ENCODE measurements around the gene ARFGAP1.

The ARFGAP1 gene

DNA sequence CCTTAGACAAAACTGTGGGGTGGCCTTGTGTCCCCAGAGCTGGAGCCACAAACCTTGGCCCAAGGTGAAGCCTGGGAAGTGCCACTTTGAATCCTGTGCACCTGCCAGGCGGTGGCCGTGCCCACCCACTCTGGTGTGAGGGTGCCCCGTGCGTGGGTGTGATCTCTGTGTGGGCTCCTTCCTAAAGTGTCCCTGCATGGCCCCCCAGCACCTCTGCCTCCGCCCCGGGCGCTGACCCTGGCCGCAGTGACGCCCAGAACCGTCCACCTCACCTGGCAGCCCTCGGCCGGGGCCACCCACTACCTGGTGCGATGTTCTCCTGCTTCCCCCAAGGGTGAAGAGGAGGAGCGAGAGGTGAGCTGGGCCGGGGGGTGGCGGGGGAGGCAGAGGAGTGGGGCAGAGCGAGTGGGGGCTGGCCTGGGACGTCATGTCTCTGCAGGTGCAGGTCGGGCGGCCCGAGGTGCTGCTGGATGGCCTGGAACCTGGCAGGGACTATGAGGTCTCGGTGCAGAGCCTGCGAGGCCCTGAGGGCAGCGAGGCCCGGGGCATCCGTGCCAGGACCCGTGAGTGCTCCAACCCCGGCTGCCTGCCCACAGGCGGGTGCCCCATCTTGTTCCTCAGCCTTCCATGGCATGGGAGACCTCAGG lies 38.7 kb downstream of the ARFGAP1 start:
- DNase-seq, result no peak

GRCh38 chr20:63311833-63312243 lies 39.2 kb downstream of the ARFGAP1 start:
- no peak for DNase-seq

DNA sequence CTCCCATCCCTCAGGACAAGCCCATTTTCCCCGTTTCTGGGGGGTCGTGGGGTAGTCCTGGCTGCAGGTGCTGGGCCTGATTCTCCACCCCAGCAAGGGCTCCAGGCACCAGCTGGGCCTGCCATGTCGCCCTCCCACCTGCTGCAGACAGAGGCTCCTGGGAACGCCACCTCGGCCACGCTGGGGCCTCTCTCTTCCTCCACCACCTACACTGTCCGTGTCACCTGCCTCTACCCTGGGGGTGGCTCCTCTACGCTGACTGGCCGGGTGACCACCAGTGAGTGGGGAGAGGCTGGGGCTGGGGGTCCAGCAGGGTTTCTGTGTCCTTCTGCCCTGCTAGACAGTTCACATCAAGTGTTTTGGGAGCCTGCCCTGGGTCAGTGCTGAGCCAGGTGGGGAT lies 39.7 kb downstream of the ARFGAP1 start:
- no peak for DNase-seq

GRCh38 chr20:63312690-63313348 lies 40.2 kb downstream of the ARFGAP1 start:
- DNase-seq, result no peak

DNA sequence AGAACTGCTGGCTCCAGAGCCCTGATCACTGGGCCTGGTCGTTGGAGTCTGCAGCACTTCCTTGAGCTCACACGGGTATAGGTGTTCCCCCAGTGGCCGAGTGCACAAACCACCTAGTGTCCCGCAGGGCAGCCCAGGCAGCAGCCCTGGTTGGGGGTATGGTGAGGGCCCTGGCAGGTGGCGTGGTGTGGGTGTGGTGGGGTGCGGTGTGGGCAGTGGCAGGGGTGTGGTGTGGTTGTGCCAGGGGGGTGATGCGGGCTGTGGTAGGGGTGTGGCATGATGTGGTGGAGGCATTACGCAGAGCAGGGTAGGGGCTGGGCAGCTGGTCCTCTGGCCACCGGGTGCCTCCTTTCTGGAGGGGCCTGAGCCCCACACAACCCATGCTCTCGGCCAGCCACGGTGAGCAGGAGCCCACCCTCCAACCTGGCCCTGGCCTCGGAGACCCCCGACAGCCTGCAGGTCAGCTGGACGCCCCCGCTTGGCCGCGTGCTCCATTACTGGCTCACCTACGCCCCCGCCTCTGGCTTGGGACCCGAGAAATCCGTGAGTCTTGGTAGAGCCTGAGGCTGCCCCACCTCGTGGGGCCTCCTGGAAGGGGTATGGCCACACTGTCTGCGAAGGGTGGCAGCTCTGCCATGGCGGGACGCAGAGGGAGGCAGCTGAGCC lies 40.9 kb downstream of the ARFGAP1 start:
- DNase-seq, result no peak

DNA sequence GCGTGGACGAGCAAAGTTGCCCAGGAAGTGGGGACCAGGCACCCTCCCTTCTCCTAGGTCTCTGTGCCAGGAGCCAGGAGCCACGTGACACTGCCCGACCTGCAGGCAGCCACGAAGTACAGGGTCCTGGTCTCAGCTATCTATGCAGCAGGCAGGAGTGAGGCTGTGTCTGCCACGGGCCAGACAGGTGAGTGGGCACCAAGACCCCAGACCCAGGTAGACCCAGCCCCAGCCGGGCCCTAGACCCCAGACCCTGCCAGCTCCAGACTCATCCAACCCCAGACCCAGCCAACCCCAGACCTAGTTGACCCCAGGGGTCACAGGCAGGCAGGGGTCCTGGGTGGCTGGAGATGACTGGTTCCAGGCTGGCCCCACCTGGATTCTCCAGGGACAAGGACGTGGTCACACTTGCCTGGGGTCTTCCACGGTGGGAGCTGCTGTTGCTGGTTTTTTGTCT lies 41.4 kb downstream of the ARFGAP1 start:
- no peak for DNase-seq

GRCh38 chr20:63314566-63315239 lies 42.1 kb downstream of the ARFGAP1 start:
- no peak for DNase-seq

- no peak for DNase-seq
Observed at GRCh38 chr20:63315240-63315689, 42.7 kb downstream of the ARFGAP1 start.

DNA sequence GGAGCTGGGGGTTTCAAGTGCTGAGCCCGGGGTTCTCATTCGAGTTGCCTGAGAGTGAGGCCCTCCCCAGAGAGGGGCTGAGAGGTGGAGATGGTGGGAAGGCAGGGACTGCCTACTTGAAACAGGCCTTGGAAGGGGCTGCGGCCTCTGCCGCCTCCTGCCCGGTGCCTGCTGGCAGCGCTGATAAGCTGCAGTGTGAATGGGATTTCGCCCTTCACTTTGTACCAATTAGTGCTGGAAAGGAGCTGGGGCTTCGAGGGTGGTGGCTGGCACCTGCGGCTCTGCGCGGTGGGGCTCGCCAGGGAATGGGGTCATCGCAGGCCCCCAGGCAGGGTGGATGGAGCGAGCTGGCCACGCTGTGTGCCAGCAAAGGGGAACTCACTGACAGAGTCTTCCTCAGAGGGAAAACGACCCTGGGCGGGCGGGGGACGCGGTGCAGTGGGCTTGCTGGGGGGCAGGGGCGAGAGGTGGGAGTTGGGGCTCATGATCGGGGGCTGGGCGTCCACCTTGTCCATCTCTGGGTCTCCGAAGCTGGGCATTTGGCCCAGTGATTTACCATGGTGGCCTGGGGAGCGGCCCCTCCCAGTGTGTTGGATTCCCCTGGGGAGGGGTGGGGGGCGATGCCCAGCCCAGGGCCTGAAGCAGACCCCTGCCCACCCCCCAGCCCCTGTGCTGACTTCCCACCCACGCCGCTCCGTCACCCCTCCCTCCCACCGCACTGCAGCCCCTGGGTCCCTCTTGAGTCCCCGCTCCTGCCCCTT lies 43.3 kb downstream of the ARFGAP1 start:
- DNase-seq, result no peak

GRCh38 chr20:63316502-63316921 lies 43.9 kb downstream of the ARFGAP1 start:
- no peak for DNase-seq

GRCh38 chr20:63317061-63317460 lies 44.4 kb downstream of the ARFGAP1 start:
- no peak for DNase-seq

DNA sequence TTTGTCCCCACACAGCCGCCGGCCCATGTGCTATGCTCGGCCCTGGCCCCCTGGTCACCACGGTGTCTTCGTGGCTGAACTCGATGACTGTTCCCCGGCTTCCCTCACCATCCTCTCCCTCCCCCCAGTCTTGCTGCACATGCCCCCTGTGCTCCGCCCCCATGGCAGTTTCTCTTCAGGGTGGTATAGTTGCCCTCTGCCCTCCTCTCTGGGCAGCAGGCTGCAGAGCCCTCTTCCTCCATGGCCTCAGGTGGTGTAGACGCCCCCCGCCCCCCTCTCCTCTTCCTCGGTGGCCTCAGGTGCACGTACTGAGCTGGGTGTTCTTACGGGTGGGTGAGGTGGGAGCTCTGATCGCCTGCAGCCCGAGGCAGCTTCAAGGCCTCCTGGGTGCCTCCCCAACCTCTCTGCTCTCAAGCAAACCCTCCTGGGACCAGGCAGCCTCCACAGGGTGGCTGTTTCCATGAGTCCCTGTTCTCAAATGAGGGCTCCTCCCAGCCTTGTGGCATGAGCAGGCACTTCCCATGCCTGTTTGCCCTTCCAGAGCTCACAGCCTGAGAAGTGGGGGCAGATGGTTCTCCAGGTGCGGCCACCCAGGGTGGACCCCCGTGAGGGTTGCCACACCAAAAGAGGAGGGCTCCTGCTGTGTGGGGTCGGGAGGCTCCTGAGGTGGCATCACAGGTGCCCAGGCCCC lies 45.1 kb downstream of the ARFGAP1 start:
- DNase-seq, result no peak

DNA sequence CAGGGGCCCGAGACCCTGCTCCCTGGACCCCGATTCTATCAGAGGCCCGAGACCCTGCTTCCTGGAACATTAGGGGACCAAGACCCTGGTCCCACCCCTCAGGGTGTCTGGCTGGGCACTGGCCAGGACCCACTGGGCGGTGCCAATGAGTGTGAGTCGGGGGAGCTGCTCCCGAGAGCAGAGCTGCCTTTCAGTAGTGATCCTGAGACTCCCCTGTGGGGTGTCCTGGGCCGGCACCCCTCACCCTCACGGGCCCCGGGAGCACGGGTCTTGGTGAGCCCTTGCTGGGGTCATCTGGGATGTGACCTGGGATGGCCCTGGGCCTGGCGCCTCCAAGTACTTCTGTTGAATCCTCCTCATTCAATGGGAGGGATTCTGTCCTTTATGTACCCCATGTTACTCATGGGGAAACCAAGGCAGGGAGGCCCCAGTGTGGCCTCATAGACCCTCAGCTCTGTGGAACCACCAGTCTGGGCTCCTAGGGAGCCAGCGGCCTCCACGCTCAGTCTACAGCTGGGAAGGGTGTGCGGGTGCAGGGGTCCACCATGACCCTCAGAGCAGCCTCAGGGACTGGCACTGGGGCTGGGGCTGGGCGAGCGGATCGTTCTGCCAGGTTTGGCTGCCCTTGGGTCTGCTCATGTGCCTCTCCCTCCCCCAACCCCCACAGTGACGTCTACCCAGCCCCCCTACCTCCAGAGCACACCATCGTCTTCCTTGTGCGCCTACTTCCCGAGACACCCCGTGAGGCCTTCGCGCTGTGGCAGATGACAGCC lies 46.0 kb downstream of the ARFGAP1 start:
- no peak for DNase-seq

- DNase-seq, result no peak
Observed at GRCh38 chr20:63319164-63320040, 46.8 kb downstream of the ARFGAP1 start.

GRCh38 chr20:63320041-63320511 lies 47.5 kb downstream of the ARFGAP1 start:
- DNase-seq, result no peak

GRCh38 chr20:63320616-63321147 lies 48.1 kb downstream of the ARFGAP1 start:
- no peak for DNase-seq

DNA sequence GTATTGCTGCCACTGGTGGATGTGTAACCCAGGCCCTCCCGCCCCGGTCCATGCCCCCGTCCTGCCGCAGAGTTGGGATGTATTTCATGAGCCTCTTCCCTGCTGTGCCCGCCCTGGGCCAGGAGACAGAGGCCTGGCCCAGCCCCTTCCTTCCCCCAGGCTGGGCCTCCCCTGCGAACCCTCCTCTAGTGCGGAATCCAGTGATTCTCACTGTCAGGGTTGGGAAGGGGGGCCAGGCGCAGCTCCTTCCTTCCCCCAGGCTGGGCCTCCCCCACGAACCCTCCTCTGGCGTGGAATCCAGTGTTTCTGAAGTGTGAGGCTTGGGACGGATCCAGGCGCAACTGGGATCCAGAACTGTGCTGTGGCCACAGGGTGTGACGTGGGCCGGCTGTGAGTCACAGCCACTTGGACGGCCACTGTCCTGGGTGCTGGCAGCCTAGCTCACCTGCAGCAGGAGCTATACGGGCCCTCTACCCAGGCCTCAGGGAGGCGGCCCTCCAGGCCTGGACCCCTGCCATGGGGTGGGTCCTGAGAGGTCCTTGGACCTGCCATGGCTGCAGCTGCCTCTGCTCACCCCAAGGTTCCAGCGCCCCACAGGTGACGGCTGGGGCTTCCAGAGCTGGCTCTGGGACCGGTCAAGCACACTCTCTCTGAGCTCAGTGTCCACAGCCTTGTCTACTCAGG lies 48.7 kb downstream of the ARFGAP1 start:
- DNase-seq, result no peak

DNA sequence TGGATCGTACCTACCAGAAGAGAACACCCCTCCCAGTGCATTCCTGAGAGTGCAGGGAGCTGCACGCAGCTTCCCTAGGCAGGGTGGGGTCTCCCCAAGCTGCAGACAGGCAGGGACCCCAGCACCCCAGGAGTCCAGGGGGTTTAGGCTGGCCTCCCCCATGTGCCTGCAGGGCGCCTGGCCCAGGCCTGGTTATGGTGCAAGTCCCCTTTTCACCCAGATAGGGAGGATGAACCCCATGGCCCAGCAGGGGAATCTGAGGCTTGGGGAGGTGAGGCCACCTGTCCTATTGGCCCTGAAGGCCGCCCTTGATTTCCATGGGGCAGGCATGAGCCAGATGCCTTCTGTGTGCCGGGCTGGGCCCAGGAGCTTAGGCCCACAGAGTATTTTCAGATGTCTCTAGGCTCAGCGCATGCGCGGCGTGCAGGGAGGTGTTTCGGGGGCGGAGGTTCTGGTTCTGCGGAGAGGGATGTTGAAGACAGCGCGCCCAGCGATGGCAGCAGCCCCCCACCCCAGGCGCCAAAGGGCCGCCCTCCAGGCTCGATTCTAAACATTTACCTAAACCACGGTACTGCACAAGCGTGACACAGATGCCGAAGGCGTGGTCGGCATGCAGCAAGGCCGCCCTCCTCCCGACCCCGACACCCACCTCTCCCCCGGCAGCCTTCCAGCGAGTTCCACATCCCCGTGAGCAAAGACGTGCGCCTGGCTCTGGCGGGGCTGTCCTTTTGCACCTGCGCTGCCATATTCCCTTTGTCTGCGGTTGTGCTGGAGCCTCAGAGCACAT lies 49.7 kb downstream of the ARFGAP1 start:
- DNase-seq, result no peak
